Amniotic epithelial cell (primary cell): ENCODE measurements around the gene CDCA3.
"Not testable (repeated sequence)": the region's sequence is repeated elsewhere in the genome, so short reads cannot be mapped to it uniquely, and the experiment has no call there.

ENCODE experiments used
- DNase-seq: peaks from one replicate; pipeline ENCODE4 v3.0.0-alpha.2; 2010; ENCODE audit warnings: low read depth

Gene CDCA3

GRCh38 chr12:6872073-6873048 lies 21.3 kb upstream of the CDCA3 start:
- DNase-seq = peak; percentile 49

- no peak for DNase-seq
Observed at GRCh38 chr12:6871052-6871957, 20.2 kb upstream of the CDCA3 start.

GRCh38 chr12:6870304-6870703 lies 19.2 kb upstream of the CDCA3 start:
- DNase-seq = not testable (repeated sequence)

- DNase-seq = peak; percentile 84
Observed at GRCh38 chr12:6869049-6870021, 18.2 kb upstream of the CDCA3 start.

GRCh38 chr12:6868211-6869048 lies 17.3 kb upstream of the CDCA3 start:
- DNase-seq = peak; percentile 21

- DNase-seq = peak; percentile 68
Observed at GRCh38 chr12:6867413-6868210, 16.5 kb upstream of the CDCA3 start, which contains the start of gene TPI1. Gene TPI1, plus strand, starts transcription at chr12:6867531. Its CDS starts 36 bp downstream, at chr12:6867567.

- no peak for DNase-seq
Observed at GRCh38 chr12:6866920-6867412, 15.9 kb upstream of the CDCA3 start.

- no peak for DNase-seq
Observed at GRCh38 chr12:6866163-6866919, 15.3 kb upstream of the CDCA3 start.

GRCh38 chr12:6865307-6865706 lies 14.2 kb upstream of the CDCA3 start:
- DNase-seq = not testable (repeated sequence)

GRCh38 chr12:6863586-6864321 lies 12.7 kb upstream of the CDCA3 start:
- no peak for DNase-seq

GRCh38 chr12:6863033-6863432 lies 11.9 kb upstream of the CDCA3 start:
- no peak for DNase-seq

GRCh38 chr12:6861391-6861790 lies 10.3 kb upstream of the CDCA3 start:
- no peak for DNase-seq

GRCh38 chr12:6860942-6861341 lies 9.9 kb upstream of the CDCA3 start:
- DNase-seq = no peak

- DNase-seq = no peak
Observed at GRCh38 chr12:6860116-6860515, 9.0 kb upstream of the CDCA3 start.

GRCh38 chr12:6858799-6859198 lies 7.7 kb upstream of the CDCA3 start:
- no peak for DNase-seq

GRCh38 chr12:6855322-6855721 lies 4.2 kb upstream of the CDCA3 start:
- DNase-seq = no peak

GRCh38 chr12:6854036-6854435 lies 3.0 kb upstream of the CDCA3 start:
- DNase-seq = peak; percentile 57

GRCh38 chr12:6853626-6854025 lies 2.5 kb upstream of the CDCA3 start:
- DNase-seq = peak; percentile 32
